ENCODE data around the gene DNAH2. TPM values are rescaled to one million over a fixed set of nuclear protein-coding genes. Genes with fewer than 3 reads are reported as not detected.

Gene DNAH2
- total RNA-seq, 1 donor from 2014 or later = 0.26 TPM

- FAIRE-seq (no peak), DNase-seq (ENCODE audit: low read depth) (peak; percentile 96)
- H3K27me3 ChIP-seq (ENCODE audit: control insufficient read depth, insufficient read depth, low read length) = no peaks in the 10 kb centered on the region
- peaks cover 1% of the 10 kb centered on the region for H3K36me3 ChIP-seq (ENCODE audit: control insufficient read depth, insufficient read depth, low read length)
- peak within 1 kb of the TSS; percentile 59 for H3K4me3 ChIP-seq (ENCODE audit: low read depth, low read length)
- TF ChIP-seq CTCF (IDR thresholded peaks at IDR 0.05; ENCODE audit: insufficient read depth, low read length, severe bottlenecking) = peak; percentile 94
These were observed 29.4 kb upstream of the DNAH2 start, which contains the start of gene WRAP53 for GRCh38 chr17:7687908-7688807. TSS of gene WRAP53 (plus strand) at chr17:7688477. CDS start at chr17:7688649, 172 bp downstream.

DNA sequence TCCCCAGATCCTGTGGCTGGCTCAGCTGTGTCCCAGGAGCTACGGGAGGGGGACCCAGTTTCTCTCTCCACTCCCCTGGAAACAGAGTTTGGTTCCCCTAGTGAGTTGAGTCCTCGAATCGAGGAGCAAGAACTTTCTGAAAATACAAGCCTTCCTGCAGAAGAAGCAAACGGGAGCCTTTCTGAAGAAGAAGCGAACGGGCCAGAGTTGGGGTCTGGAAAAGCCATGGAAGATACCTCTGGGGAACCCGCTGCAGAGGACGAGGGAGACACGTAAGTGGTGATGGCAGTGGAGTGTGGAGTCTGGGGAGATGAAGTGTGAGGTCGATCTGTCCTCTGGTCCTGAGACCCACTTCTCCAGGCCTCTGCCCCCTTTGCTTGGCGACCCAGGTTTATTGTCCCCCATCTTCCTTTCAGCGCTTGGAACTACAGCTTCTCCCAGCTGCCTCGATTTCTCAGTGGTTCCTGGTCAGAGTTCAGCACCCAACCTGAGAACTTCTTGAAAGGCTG lies 28.7 kb upstream of the DNAH2 start:
- DNase-seq (ENCODE audit: low read depth) (no peak), FAIRE-seq (no peak)
- Histone ChIP-seq H3K27me3 (ENCODE audit: control insufficient read depth, insufficient read depth, low read length) (no peaks in the 10 kb centered on the region), H3K36me3 (ENCODE audit: control insufficient read depth, insufficient read depth, low read length) (peaks cover 3% of the 10 kb centered on the region), H3K4me3 (ENCODE audit: low read depth, low read length) (peak overlapping the region; percentile 59)
- TF ChIP-seq CTCF (IDR thresholded peaks at IDR 0.05; ENCODE audit: insufficient read depth, low read length, severe bottlenecking) = no peak

- H3K27me3 ChIP-seq (ENCODE audit: control insufficient read depth, insufficient read depth, low read length) = no peaks in the 10 kb centered on the region
- H3K36me3 ChIP-seq (ENCODE audit: control insufficient read depth, insufficient read depth, low read length) = peaks cover 4% of the 10 kb centered on the region
- H3K4me3 ChIP-seq (ENCODE audit: low read depth, low read length) = no peak overlapping the region
- DNase-seq (ENCODE audit: low read depth) (no peak), FAIRE-seq (no peak)
- no peak for TF ChIP-seq CTCF (IDR thresholded peaks at IDR 0.05; ENCODE audit: insufficient read depth, low read length, severe bottlenecking)
These were observed 22.0 kb upstream of the DNAH2 start for GRCh38 chr17:7695586-7695985.

GRCh38 chr17:7697828-7698588 lies 19.5 kb upstream of the DNAH2 start:
- H3K27me3 ChIP-seq (ENCODE audit: control insufficient read depth, insufficient read depth, low read length) = no peaks in the 10 kb centered on the region
- FAIRE-seq = no peak
- DNase-seq (ENCODE audit: low read depth) = no peak
- TF ChIP-seq CTCF (IDR thresholded peaks at IDR 0.05; ENCODE audit: insufficient read depth, low read length, severe bottlenecking) = no peak
- no peak overlapping the region for H3K4me3 ChIP-seq (ENCODE audit: low read depth, low read length)
- H3K36me3 ChIP-seq (ENCODE audit: control insufficient read depth, insufficient read depth, low read length) = peaks cover 10% of the 10 kb centered on the region

DNA sequence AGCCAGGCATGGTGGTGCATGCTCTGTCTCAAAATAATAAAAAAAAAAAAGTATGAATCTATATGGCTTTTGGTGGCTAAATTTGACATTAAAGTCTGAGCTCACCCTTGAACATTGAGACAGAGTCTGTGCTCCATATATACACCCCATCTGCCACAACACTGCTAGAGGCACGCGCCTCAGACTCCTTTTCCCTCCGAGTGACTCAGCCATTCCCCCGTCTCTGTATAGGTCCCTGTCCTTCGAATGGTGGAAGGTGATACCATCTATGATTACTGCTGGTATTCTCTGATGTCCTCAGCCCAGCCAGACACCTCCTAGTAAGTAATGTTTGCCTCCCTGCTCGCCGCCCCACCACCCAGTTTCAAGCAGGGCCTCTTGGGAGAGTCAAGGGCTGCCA lies 17.0 kb upstream of the DNAH2 start:
- FAIRE-seq (no peak), DNase-seq (ENCODE audit: low read depth) (no peak)
- no peak for TF ChIP-seq CTCF (IDR thresholded peaks at IDR 0.05; ENCODE audit: insufficient read depth, low read length, severe bottlenecking)
- Histone ChIP-seq H3K4me3 (ENCODE audit: low read depth, low read length) (no peak overlapping the region), H3K36me3 (ENCODE audit: control insufficient read depth, insufficient read depth, low read length) (peaks cover 8% of the 10 kb centered on the region), H3K27me3 (ENCODE audit: control insufficient read depth, insufficient read depth, low read length) (peaks cover 5% of the 10 kb centered on the region)
